PC-9 (cell line): Measurements from ENCODE around the gene IMMP2L. TPM values are rescaled to one million over a fixed set of nuclear protein-coding genes. Genes with fewer than 3 reads are reported as not detected.

ENCODE experiments used
- BruUV-seq: library from RNA; stranded (reverse); fragments of 400-500 nt; replicated peaks from 2 replicates; lab custom pipeline; 2021; lab: Mats Ljungman, UMichigan
- CTCF ChIA-PET: fragments of 300-600 bp; sonication (Branson Sonifier 250); formaldehyde crosslinking; loops from one replicate; lab custom pipeline; 2022; ENCODE audit warnings: antibody characterized with exemption; lab: Charles Lee
- POLR2A ChIA-PET: fragments of 300-600 bp; sonication (Branson Sonifier 250); formaldehyde crosslinking; loops from one replicate; lab custom pipeline; 2022; ENCODE audit warnings: antibody characterized with exemption; ENCODE audit not compliant: unreplicated experiment; lab: Charles Lee
- DNase-seq, 2 experiments: peaks; one replicate each; pipeline versions ENCODE4 v3.0.0 to v3.0.0-alpha.2; 2015 to 2022; ENCODE audit warnings: mixed read lengths in 1 of 2
- H2AFZ ChIP-seq: fragments of 200-600 bp; sonication (generic); 2 replicates; pipeline ENCODE4 v1.8.1; 2017; ENCODE audit warnings: antibody characterized with exemption
- H3F3A ChIP-seq: fragments of 200-600 bp; sonication (generic); 2 replicates; pipeline ENCODE4 v1.8.1; 2017; ENCODE audit warnings: antibody characterized with exemption, mild to moderate bottlenecking, low read depth; ENCODE audit not compliant: insufficient read depth
- H3K27ac ChIP-seq: fragments of 200-600 bp; sonication (generic); 2 replicates; pipeline ENCODE4 v1.6.1; 2016; ENCODE audit warnings: mixed run types
- H3K27me3 ChIP-seq: fragments of 200-600 bp; sonication (generic); 2 replicates; pipeline ENCODE4 v1.6.1; 2016; ENCODE audit warnings: low read depth, mixed run types; ENCODE audit not compliant: insufficient read depth
- H3K36me3 ChIP-seq: fragments of 200-600 bp; sonication (generic); 2 replicates; pipeline ENCODE4 v1.6.1; 2016; ENCODE audit warnings: low read depth, mixed run types
- H3K4me1 ChIP-seq: fragments of 200-600 bp; sonication (generic); replicated peaks from 2 replicates; pipeline ENCODE4 v1.6.1; 2016; ENCODE audit warnings: mixed run types; ENCODE audit not compliant: insufficient read depth
- H3K4me2 ChIP-seq: fragments of 200-600 bp; sonication (generic); 2 replicates; pipeline ENCODE4 v1.6.1; 2017; ENCODE audit warnings: mixed run types
- H3K4me3 ChIP-seq: fragments of 200-600 bp; sonication (generic); 2 replicates; pipeline ENCODE4 v1.6.1; 2016; ENCODE audit warnings: mixed run types
- H3K79me2 ChIP-seq: fragments of 200-600 bp; sonication (generic); 2 replicates; pipeline ENCODE4 v1.6.1; 2017; ENCODE audit warnings: low read depth, mixed run types
- H3K9me2 ChIP-seq: fragments of 200-600 bp; sonication (generic); 2 replicates; pipeline ENCODE4 v1.8.1; 2017; ENCODE audit warnings: mild to moderate bottlenecking; ENCODE audit not compliant: insufficient read depth
- H3K9me3 ChIP-seq: fragments of 200-600 bp; sonication (generic); 2 replicates; pipeline ENCODE4 v1.8.1; 2016; ENCODE audit warnings: low read depth; ENCODE audit not compliant: insufficient read depth
- H4K20me1 ChIP-seq: fragments of 200-600 bp; sonication (generic); 2 replicates; pipeline ENCODE4 v1.8.1; 2017; ENCODE audit not compliant: insufficient read depth
- EZH2 ChIP-seq: fragments of 200-600 bp; sonication (generic); IDR thresholded peaks from 2 replicates; pipeline ENCODE4 v1.8.0; 2017; ENCODE audit warnings: antibody characterized with exemption, low read depth
- intact Hi-C: fragments of 100-400 bp; cut with micrococcal nuclease; formaldehyde crosslinking; loops from one replicate; pipeline ENCODE4 v1.10.0; 2022; ENCODE audit not compliant: unreplicated experiment
- total RNA-seq: library from RNA; stranded (reverse); gene quantifications from 2 replicates; pipeline ENCODE4 v1.2.3, GENCODE V29; 2021
- TF ChIP-seq, protein P1 (sequence below): fragments of 200-600 bp; sonication (generic); conservative IDR thresholded peaks from 2 replicates; pipeline ENCODE4 v1.6.1; 2017; ENCODE audit warnings: mixed run types, antibody characterized with exemption, mild to moderate bottlenecking, moderate library complexity

The IMMP2L gene
- total RNA-seq, 1 experiment from 2014 or later = 40.5 TPM

DNA sequence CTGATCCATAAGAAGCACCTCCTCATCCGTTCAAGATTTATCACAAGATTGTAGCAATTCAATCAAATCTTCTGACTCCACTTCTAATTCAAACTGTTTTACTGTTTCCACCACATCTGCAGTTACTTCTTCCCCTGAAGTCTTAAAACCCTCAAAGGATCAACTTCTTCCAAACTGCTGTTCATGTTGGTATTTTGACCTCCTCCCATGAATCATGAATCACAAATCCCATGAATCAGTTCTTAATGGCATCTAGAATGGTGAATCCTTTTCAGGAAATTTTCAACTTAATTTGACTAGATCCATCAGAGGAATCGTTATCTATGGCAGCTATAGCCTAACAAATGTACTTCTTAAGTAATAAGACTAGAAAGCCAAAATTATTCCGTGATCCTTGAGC is 122.3 kb downstream of the IMMP2L start:
- no peak for DNase-seq
- Histone ChIP-seq H2AFZ (no peak overlapping the region), H3K4me1 (no peaks in the 10 kb centered on the region), H3K27ac (no peak overlapping the region), H3K9me2 (no peaks in the 10 kb centered on the region), H3K27me3 (no peaks in the 10 kb centered on the region), H3K4me3 (no peak overlapping the region), H3K36me3 (no peaks in the 10 kb centered on the region), H3K79me2 (no peaks in the 10 kb centered on the region), H3K9me3 (no peaks in the 10 kb centered on the region; the same call in 1 of the 2 replicates), H3K4me2 (no peak overlapping the region), H3F3A (no peaks in the 10 kb centered on the region), H4K20me1 (no peaks in the 10 kb centered on the region)
- no TSS peak for BruUV-seq
- POLR2A ChIA-PET = no interaction called here
- intact Hi-C loops = no loop called here
- no peak for TF ChIP-seq EZH2
- TF ChIP-seq, protein P1, sequence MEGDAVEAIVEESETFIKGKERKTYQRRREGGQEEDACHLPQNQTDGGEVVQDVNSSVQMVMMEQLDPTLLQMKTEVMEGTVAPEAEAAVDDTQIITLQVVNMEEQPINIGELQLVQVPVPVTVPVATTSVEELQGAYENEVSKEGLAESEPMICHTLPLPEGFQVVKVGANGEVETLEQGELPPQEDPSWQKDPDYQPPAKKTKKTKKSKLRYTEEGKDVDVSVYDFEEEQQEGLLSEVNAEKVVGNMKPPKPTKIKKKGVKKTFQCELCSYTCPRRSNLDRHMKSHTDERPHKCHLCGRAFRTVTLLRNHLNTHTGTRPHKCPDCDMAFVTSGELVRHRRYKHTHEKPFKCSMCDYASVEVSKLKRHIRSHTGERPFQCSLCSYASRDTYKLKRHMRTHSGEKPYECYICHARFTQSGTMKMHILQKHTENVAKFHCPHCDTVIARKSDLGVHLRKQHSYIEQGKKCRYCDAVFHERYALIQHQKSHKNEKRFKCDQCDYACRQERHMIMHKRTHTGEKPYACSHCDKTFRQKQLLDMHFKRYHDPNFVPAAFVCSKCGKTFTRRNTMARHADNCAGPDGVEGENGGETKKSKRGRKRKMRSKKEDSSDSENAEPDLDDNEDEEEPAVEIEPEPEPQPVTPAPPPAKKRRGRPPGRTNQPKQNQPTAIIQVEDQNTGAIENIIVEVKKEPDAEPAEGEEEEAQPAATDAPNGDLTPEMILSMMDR = no peak
- CTCF ChIA-PET = no interaction called here

DNA sequence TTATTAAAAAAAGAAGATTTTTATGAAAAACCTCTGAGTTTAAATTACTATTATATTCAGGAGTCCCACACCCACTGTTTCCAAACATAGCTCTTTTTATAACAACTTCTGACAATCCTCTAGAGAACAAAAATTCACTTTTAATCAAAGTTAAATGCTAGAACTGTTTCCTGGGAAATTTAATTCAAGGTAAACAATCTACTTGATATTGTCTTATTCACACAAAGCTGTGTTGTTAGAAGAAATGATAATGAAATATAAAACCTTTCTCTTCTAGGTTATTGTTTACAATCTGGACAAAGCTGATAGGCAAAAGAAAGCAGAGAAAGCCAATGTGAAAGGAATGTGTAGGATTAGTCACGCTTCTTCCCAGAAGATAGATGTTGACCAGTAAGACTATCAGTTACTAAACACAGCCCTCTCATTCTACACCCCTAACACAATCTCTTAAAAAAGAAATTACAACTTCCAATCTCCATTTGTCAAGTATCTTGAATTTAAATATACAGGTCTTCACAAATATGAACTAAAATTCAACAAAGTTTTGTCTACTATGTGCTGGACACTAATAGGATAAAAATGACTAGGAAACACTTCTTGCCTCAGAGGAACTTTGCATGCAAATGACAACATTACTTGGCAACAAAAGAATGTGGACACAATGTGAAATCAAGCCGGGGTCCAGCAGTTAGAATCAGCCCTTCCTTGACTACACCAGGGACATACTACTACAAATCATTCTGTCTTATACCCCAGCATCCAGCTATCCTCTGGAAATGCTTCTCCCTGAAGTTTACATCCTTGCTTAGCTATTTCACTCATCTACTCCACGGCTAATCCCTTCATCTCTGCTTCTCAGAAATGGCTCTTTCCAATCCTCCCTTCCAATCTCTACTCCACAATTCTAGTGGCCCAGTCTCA is 123.7 kb downstream of the IMMP2L start:
- DNase-seq = no peak
- H3K9me3 ChIP-seq = no peaks in the 10 kb centered on the region; the same call in 1 of the 2 replicates
- no peaks in the 10 kb centered on the region for H3K36me3 ChIP-seq
- no peaks in the 10 kb centered on the region for H3K4me1 ChIP-seq
- no peak overlapping the region for H3K27ac ChIP-seq
- POLR2A ChIA-PET = no interaction called here
- no peak overlapping the region for H3K4me2 ChIP-seq
- no peak for TF ChIP-seq EZH2
- TF ChIP-seq, protein P1 = no peak
- no peak overlapping the region for H3K4me3 ChIP-seq
- BruUV-seq = no TSS peak
- intact Hi-C loops = no loop called here
- H3K9me2 ChIP-seq = no peaks in the 10 kb centered on the region
- no peaks in the 10 kb centered on the region for H3K79me2 ChIP-seq
- no peak overlapping the region for H2AFZ ChIP-seq
- no peaks in the 10 kb centered on the region for H4K20me1 ChIP-seq
- CTCF ChIA-PET = no interaction called here
- no peaks in the 10 kb centered on the region for H3F3A ChIP-seq
- H3K27me3 ChIP-seq = no peaks in the 10 kb centered on the region

DNA sequence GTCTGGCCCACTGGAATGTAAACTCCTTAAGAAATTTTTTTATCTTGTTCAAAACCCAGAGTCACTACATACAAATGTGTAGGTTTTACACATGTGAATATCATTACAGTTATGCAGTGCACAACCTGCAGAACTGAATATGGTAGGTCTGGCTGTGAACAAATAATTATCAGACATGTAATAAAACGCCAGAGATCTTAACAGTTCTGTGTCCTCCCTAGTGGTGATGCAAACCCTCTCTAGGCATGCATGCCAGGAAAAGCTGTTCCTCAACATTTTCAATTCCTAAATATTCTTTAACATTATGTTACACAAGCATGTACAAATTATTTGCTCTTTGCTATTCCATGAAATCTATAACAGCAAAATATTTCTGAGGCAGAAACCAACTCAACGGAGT is 124.6 kb downstream of the IMMP2L start:
- POLR2A ChIA-PET = no interaction called here
- TF ChIP-seq, protein P1 = no peak
- no peak for TF ChIP-seq EZH2

More for the DNA sequence above, 124.6 kb downstream of the IMMP2L start:
- CTCF ChIA-PET = no interaction called here
- no peaks in the 10 kb centered on the region for H3K4me1 ChIP-seq
- no peaks in the 10 kb centered on the region for H4K20me1 ChIP-seq
- BruUV-seq = no TSS peak
- no peaks in the 10 kb centered on the region for H3K27me3 ChIP-seq
- no peak for DNase-seq
- no peak overlapping the region for H3K4me3 ChIP-seq
- H2AFZ ChIP-seq = no peak overlapping the region
- H3K36me3 ChIP-seq = no peaks in the 10 kb centered on the region
- intact Hi-C loops = no loop called here
- H3K4me2 ChIP-seq = no peak overlapping the region
- H3K9me2 ChIP-seq = no peaks in the 10 kb centered on the region
- H3K27ac ChIP-seq = no peak overlapping the region
- no peaks in the 10 kb centered on the region; the same call in 1 of the 2 replicates for H3K9me3 ChIP-seq
- H3K79me2 ChIP-seq = no peaks in the 10 kb centered on the region
- no peaks in the 10 kb centered on the region for H3F3A ChIP-seq
